ENCODE results near the gene MMAB.

Gene MMAB

GRCh38 chr12:109542876-109543275 lies 30.4 kb downstream of the MMAB start:
- TF ChIP-seq CTCF (IDR thresholded peaks at IDR 0.05), result no peak
- no peak overlapping the region for H3K27ac ChIP-seq
- peaks cover 0 to 5% (median 2%) of the 10 kb centered on the region in 4 donors for H3K4me1 ChIP-seq
- intact Hi-C loops (cut with DNase I; ENCODE audit: low total_unique reads), result no loop called here
- no peak for DNase-seq
- H3K4me3 ChIP-seq, result no peak overlapping the region
- H3K36me3 ChIP-seq, result peaks cover 5 to 27% (median 12%) of the 10 kb centered on the region in 3 donors
- no peaks in the 10 kb centered on the region for H3K9me3 ChIP-seq
- H3K27me3 ChIP-seq, result peaks cover 0 to 9% of the 10 kb centered on the region in 2 donors

GRCh38 chr12:109542014-109542413 lies 31.3 kb downstream of the MMAB start:
- no peak for DNase-seq
- intact Hi-C loops (cut with DNase I; ENCODE audit: low total_unique reads), result no loop called here
- TF ChIP-seq CTCF (IDR thresholded peaks at IDR 0.05), result no peak
- no peak overlapping the region for H3K4me3 ChIP-seq
- peaks cover 7 to 34% (median 19%) of the 10 kb centered on the region in 3 donors for H3K36me3 ChIP-seq
- H3K27me3 ChIP-seq, result peaks cover 0 to under 1% of the 10 kb centered on the region in 2 donors
- no peaks in the 10 kb centered on the region for H3K9me3 ChIP-seq
- H3K4me1 ChIP-seq, result peaks cover 0 to 5% (median 2%) of the 10 kb centered on the region in 4 donors
- H3K27ac ChIP-seq, result no peak overlapping the region

GRCh38 chr12:109541413-109541726 lies 31.9 kb downstream of the MMAB start:
- Histone ChIP-seq H3K27ac (no peak overlapping the region), H3K4me1 (peaks cover 0 to 5% (median 2%) of the 10 kb centered on the region in 4 donors), H3K27me3 (no peaks in the 10 kb centered on the region), H3K9me3 (no peaks in the 10 kb centered on the region), H3K36me3 (peaks cover 7 to 41% (median 25%) of the 10 kb centered on the region in 3 donors), H3K4me3 (no peak overlapping the region)
- TF ChIP-seq CTCF (IDR thresholded peaks at IDR 0.05), result no peak
- intact Hi-C loops (cut with DNase I; ENCODE audit: low total_unique reads), result no loop called here
- DNase-seq, result no peak

- DNase-seq, result no peak
- no peak overlapping the region for H3K4me3 ChIP-seq
- H3K36me3 ChIP-seq, result peaks cover 13 to 47% (median 25%) of the 10 kb centered on the region in 3 donors
- H3K27me3 ChIP-seq, result no peaks in the 10 kb centered on the region
- H3K27ac ChIP-seq, result no peak overlapping the region
- H3K4me1 ChIP-seq, result peaks cover 0 to 5% (median 2%) of the 10 kb centered on the region in 4 donors
- no peaks in the 10 kb centered on the region for H3K9me3 ChIP-seq
- no peak for TF ChIP-seq CTCF (IDR thresholded peaks at IDR 0.05)
- intact Hi-C loops (cut with DNase I; ENCODE audit: low total_unique reads), result no loop called here
These were observed 32.5 kb downstream of the MMAB start for GRCh38 chr12:109540526-109541412.

GRCh38 chr12:109539508-109539907 lies 33.8 kb downstream of the MMAB start:
- TF ChIP-seq CTCF (IDR thresholded peaks at IDR 0.05), result no peak
- DNase-seq, result no peak
- intact Hi-C loops (cut with DNase I; ENCODE audit: low total_unique reads), result no loop called here
- no peak overlapping the region for H3K27ac ChIP-seq
- H3K27me3 ChIP-seq, result no peaks in the 10 kb centered on the region
- H3K9me3 ChIP-seq, result no peaks in the 10 kb centered on the region
- peaks cover 24 to 60% (median 36%) of the 10 kb centered on the region in 3 donors for H3K36me3 ChIP-seq
- no peak overlapping the region for H3K4me3 ChIP-seq
- no peaks in the 10 kb centered on the region for H3K4me1 ChIP-seq

All from tibial artery (tissue), 4 donors.